Peyer's patch (tissue), 4 donors: ENCODE results near the gene APEH. TPM values are rescaled to one million over a fixed set of nuclear protein-coding genes. Genes with fewer than 3 reads are reported as not detected.

ENCODE experiments used
- DNase-seq, 3 donors: peaks; one replicate each; pipeline ENCODE4 v3.0.0-alpha.2; 2017 to 2019
- H3K27ac ChIP-seq, 4 donors: fragments of 200-600 bp; sonication (generic); one replicate each; pipeline ENCODE4 v1.5.1; 2016 to 2019
- H3K27me3 ChIP-seq, 2 donors: fragments of 200-600 bp; sonication (generic); one replicate each; pipeline ENCODE4 v1.5.1; 2019
- H3K36me3 ChIP-seq, 3 donors: fragments of 200-600 bp; sonication (generic); one replicate each; pipeline ENCODE4 v1.5.1; 2016 to 2019
- H3K4me1 ChIP-seq, 4 donors: fragments of 200-600 bp; sonication (generic); one replicate each; pipeline ENCODE4 v1.5.1; 2016 to 2019
- H3K4me3 ChIP-seq, 4 donors: fragments of 200-600 bp; sonication (generic); 1 replicate in 3 of 4; 2 replicates in 1 of 4; pipeline ENCODE4 v1.5.1; 2016 to 2019; ENCODE audit warnings: mild to moderate bottlenecking in 1 of 4
- H3K9me3 ChIP-seq, 4 donors: fragments of 200-600 bp; sonication (generic); one replicate each; pipeline ENCODE4 v1.5.1; 2016 to 2019; ENCODE audit warnings: mild to moderate bottlenecking in 1 of 4
- POLR2A ChIP-seq, 2 donors: fragments of 450-650 bp; IDR thresholded peaks; one replicate each; pipeline ENCODE4 v1.5.1; 2017; ENCODE audit warnings: antibody characterized with exemption in 2 of 2, mild to moderate bottlenecking in 2 of 2, moderate library complexity in 2 of 2
- total RNA-seq, 4 donors: library from RNA; depleted of rRNA; stranded (reverse); fragments of >200 nt; gene quantifications; one replicate each; pipeline ENCODE4 v1.1.0, GENCODE V29; 2016
- TF ChIP-seq, protein P1 (sequence below), 6 experiments: fragments of 450-650 bp in 4 of 6; fragments of 200-600 bp in 2 of 6; sonication (generic) in 1 of 6; IDR thresholded peaks; one replicate each; pipeline ENCODE4 v1.5.1; 2017 to 2019; ENCODE audit warnings: antibody characterized with exemption in 6 of 6, mild to moderate bottlenecking in 3 of 6, moderate library complexity in 1 of 6

The APEH gene
- total RNA-seq, 4 donors from 2014 or later = 99.0 to 170 (median 119) TPM

- Histone ChIP-seq H3K36me3 (no peaks in the 10 kb centered on the region), H3K4me3 (no peak overlapping the region), H3K4me1 (no peaks in the 10 kb centered on the region), H3K27me3 (no peaks in the 10 kb centered on the region), H3K27ac (no peak overlapping the region), H3K9me3 (no peaks in the 10 kb centered on the region)
- TF ChIP-seq POLR2A (IDR thresholded peaks at IDR 0.05) = no peak
- TF ChIP-seq, protein P1, sequence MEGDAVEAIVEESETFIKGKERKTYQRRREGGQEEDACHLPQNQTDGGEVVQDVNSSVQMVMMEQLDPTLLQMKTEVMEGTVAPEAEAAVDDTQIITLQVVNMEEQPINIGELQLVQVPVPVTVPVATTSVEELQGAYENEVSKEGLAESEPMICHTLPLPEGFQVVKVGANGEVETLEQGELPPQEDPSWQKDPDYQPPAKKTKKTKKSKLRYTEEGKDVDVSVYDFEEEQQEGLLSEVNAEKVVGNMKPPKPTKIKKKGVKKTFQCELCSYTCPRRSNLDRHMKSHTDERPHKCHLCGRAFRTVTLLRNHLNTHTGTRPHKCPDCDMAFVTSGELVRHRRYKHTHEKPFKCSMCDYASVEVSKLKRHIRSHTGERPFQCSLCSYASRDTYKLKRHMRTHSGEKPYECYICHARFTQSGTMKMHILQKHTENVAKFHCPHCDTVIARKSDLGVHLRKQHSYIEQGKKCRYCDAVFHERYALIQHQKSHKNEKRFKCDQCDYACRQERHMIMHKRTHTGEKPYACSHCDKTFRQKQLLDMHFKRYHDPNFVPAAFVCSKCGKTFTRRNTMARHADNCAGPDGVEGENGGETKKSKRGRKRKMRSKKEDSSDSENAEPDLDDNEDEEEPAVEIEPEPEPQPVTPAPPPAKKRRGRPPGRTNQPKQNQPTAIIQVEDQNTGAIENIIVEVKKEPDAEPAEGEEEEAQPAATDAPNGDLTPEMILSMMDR (IDR thresholded peaks at IDR 0.05) = no peak
- no peak for DNase-seq
These were observed 24.0 kb upstream of the APEH start for GRCh38 chr3:49650177-49650576.

GRCh38 chr3:49650637-49651036 lies 23.5 kb upstream of the APEH start:
- TF ChIP-seq POLR2A (IDR thresholded peaks at IDR 0.05) = no peak
- TF ChIP-seq, protein P1 (IDR thresholded peaks at IDR 0.05) = no peak
- no peaks in the 10 kb centered on the region for H3K27me3 ChIP-seq
- H3K36me3 ChIP-seq = no peaks in the 10 kb centered on the region
- no peak for DNase-seq
- H3K27ac ChIP-seq = no peak overlapping the region
- H3K9me3 ChIP-seq = no peaks in the 10 kb centered on the region
- no peaks in the 10 kb centered on the region for H3K4me1 ChIP-seq
- H3K4me3 ChIP-seq = no peak overlapping the region

DNA sequence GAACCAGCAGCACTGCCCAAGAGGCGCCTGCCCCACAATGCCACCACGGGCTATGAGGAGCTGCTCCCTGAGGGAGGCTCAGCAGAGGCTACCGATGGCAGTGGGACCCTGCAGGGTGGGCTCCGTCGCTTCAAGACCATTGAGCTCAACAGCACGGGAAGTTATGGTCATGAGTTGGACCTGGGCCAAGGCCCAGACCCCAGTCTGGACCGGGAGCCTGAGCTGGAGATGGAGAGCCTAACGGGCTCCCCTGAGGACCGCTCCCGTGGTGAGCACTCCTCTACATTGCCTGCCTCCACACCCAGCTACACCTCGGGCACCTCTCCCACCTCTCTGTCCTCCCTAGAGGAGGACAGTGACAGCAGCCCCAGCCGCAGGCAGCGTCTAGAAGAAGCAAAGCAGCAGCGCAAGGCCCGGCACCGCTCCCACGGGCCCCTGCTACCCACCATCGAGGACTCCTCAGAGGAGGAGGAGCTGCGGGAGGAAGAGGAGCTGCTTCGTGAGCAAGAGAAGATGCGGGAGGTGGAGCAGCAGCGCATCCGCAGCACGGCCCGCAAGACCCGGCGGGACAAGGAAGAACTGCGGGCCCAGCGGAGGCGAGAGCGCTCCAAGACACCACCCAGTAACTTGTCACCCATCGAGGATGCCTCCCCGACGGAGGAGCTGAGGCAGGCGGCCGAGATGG lies 21.8 kb upstream of the APEH start:
- no peaks in the 10 kb centered on the region for H3K27me3 ChIP-seq
- no peak for TF ChIP-seq POLR2A (IDR thresholded peaks at IDR 0.05)
- TF ChIP-seq, protein P1 (IDR thresholded peaks at IDR 0.05) = no peak
- no peaks in the 10 kb centered on the region for H3K4me1 ChIP-seq
- no peaks in the 10 kb centered on the region for H3K36me3 ChIP-seq
- no peak overlapping the region for H3K4me3 ChIP-seq
- no peaks in the 10 kb centered on the region for H3K9me3 ChIP-seq
- DNase-seq = no peak
- no peak overlapping the region for H3K27ac ChIP-seq

GRCh38 chr3:49652903-49653415 lies 21.2 kb upstream of the APEH start:
- Histone ChIP-seq H3K27me3 (no peaks in the 10 kb centered on the region), H3K4me1 (no peaks in the 10 kb centered on the region), H3K27ac (no peak overlapping the region), H3K36me3 (no peaks in the 10 kb centered on the region), H3K9me3 (no peaks in the 10 kb centered on the region), H3K4me3 (no peak overlapping the region)
- no peak for DNase-seq
- TF ChIP-seq POLR2A (IDR thresholded peaks at IDR 0.05) = no peak
- TF ChIP-seq, protein P1 (IDR thresholded peaks at IDR 0.05) = no peak

GRCh38 chr3:49653621-49654020 lies 20.5 kb upstream of the APEH start:
- H3K36me3 ChIP-seq = no peaks in the 10 kb centered on the region
- H3K4me1 ChIP-seq = no peaks in the 10 kb centered on the region
- no peaks in the 10 kb centered on the region for H3K27me3 ChIP-seq
- H3K9me3 ChIP-seq = no peaks in the 10 kb centered on the region
- DNase-seq = no peak
- no peak overlapping the region for H3K27ac ChIP-seq
- TF ChIP-seq, protein P1 (IDR thresholded peaks at IDR 0.05) = no peak
- TF ChIP-seq POLR2A (IDR thresholded peaks at IDR 0.05) = no peak
- no peak overlapping the region for H3K4me3 ChIP-seq
